T47D (cell line): ENCODE data around the gene ABHD10.

Source experiments
- DNase-seq, 2 experiments: peaks; one replicate each; pipeline versions ENCODE4 v3.0.0 to v3.0.0-alpha.2; 2011 to 2012; ENCODE audit warnings: low read depth in 1 of 2, low spot score in 1 of 2
- JUND ChIP-seq: IDR thresholded peaks from 2 replicates; pipeline ENCODE4 v1.6.1; 2012; ENCODE audit warnings: low read depth
- in situ Hi-C: cut with HindIII; loops from 2 replicates; pipeline ENCODE4 v1.10.0; 2016; ENCODE audit warnings: low sequenced_read_pairs, low pct_unique_long_range_greater_than_20kb

The ABHD10 gene

GRCh38 chr3:111971533-111972130 is 7.2 kb upstream of the ABHD10 start:
- in situ Hi-C loops, result no loop called here
- DNase-seq, result no peak
- no peak for TF ChIP-seq JUND

- no peak for TF ChIP-seq JUND
- DNase-seq, result no peak
- in situ Hi-C loops, result no loop called here
Observed at GRCh38 chr3:111972891-111973290, 5.9 kb upstream of the ABHD10 start.

GRCh38 chr3:111975131-111975530 is 3.7 kb upstream of the ABHD10 start:
- no peak for DNase-seq
- no peak for TF ChIP-seq JUND
- in situ Hi-C loops, result no loop called here

- no peak for DNase-seq
- in situ Hi-C loops, result no loop called here
- TF ChIP-seq JUND, result no peak
Observed at GRCh38 chr3:111976254-111976653, 2.6 kb upstream of the ABHD10 start.

- no peak for DNase-seq
- TF ChIP-seq JUND, result no peak
- in situ Hi-C loops, result no loop called here
Observed at GRCh38 chr3:111979434-111980038, 710 bp downstream of the ABHD10 start.

GRCh38 chr3:111980716-111981456 is 2.1 kb downstream of the ABHD10 start:
- in situ Hi-C loops, result no loop called here
- no peak for DNase-seq
- TF ChIP-seq JUND, result no peak

- in situ Hi-C loops, result no loop called here
- no peak for TF ChIP-seq JUND
- DNase-seq, result no peak
Observed at GRCh38 chr3:111981457-111981763, 2.6 kb downstream of the ABHD10 start.

GRCh38 chr3:111984636-111985298 is 5.9 kb downstream of the ABHD10 start:
- DNase-seq, result no peak
- in situ Hi-C loops, result no loop called here
- no peak for TF ChIP-seq JUND

- in situ Hi-C loops, result no loop called here
- no peak for DNase-seq
- no peak for TF ChIP-seq JUND
Observed at GRCh38 chr3:111986800-111987199, 8.0 kb downstream of the ABHD10 start.

GRCh38 chr3:111989061-111989678 is 10.3 kb downstream of the ABHD10 start:
- in situ Hi-C loops, result no loop called here
- DNase-seq, result peak in 1 of 2 experiments; percentile 77
- no peak for TF ChIP-seq JUND

GRCh38 chr3:111993038-111993437 is 14.2 kb downstream of the ABHD10 start:
- in situ Hi-C loops, result no loop called here

GRCh38 chr3:111998636-111999483 is 20.0 kb downstream of the ABHD10 start, which contains the start of gene TAGLN3:
TSS of gene TAGLN3 (plus strand) at chr3:111998922. CDS start at chr3:111999423, 501 bp downstream.
- in situ Hi-C loops, result no loop called here
- DNase-seq, result peak in 1 of 2 experiments; percentile 11
- no peak for TF ChIP-seq JUND

More at GRCh38 chr3:111993038-111993437, 14.2 kb downstream of the ABHD10 start:
- no peak for TF ChIP-seq JUND
- no peak for DNase-seq
